NCI-H82 (cell line): ENCODE measurements around the gene HIVEP1.

Source experiments
- DNase-seq: peaks from one replicate; lab custom pipeline; 2025; lab: John Stamatoyannopoulos, UW

The HIVEP1 gene

DNA sequence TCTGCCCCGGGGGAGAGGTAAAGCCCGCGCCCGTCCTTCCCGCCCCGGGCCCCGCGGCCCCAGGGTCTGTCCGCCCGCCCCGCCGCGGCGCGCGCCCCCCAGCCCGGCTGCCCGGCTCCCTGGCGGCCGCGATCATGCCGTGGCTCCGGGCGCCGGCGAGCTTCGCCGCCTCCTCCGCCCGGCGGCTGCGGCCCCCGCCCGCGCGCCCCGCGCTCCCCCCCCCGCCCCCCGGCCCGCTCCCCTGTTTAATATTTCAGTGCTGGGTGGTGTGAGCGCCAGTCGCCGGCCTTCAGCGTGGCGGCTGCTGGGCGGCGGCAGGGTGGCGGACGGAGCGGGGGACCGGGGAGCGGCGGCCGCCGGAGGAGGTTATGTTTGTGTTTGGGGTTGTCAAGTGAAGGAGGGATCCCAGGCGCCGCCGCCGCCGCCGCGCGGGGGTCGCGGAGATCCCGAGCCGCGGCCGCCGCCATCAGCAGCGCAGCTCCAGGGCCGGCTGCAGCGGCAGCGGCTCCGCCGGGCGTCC lies at the start of gene HIVEP1:
HIVEP1 (plus strand) TSS at position 275 of the 520 bp plus-strand sequence. CDS start 3,317 bp downstream, outside the sequence.
- DNase-seq, result no peak

GRCh38 chr6:11963756-11964500 lies 48.2 kb upstream of the HIVEP1 start:
- DNase-seq, result no peak

DNA sequence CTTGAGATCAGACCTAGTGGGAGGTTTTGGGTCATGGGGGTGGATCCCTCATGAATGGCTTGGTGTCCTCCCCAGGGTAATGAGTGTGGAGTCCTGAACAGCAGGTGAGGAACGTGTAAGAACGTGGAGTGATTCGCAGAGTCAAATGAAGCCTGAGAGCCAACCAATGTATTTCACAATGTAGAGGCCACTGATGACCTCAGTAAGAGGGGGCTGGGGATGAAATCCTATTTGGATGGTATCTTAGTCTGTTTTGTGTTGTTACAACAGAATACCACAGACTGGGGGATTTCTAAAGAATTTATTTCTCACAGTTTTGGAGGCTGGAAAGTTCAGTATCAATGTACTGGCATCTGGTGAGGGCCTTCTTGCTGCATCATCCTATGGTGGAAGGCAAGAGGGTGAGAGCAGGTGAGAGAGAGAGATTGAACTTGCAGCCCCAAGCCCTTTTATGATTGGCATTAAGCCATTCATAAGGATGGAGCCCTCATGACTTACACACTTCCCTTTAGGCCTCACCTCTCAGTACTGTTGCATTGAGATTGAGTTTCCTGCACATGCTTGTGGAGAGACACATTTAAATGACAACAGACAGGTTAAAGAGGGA lies 47.3 kb upstream of the HIVEP1 start:
- DNase-seq, result no peak

- DNase-seq, result no peak
Observed at GRCh38 chr6:11965499-11965898, 46.6 kb upstream of the HIVEP1 start.

- no peak for DNase-seq
Observed at GRCh38 chr6:11968241-11968806, 43.8 kb upstream of the HIVEP1 start.

DNA sequence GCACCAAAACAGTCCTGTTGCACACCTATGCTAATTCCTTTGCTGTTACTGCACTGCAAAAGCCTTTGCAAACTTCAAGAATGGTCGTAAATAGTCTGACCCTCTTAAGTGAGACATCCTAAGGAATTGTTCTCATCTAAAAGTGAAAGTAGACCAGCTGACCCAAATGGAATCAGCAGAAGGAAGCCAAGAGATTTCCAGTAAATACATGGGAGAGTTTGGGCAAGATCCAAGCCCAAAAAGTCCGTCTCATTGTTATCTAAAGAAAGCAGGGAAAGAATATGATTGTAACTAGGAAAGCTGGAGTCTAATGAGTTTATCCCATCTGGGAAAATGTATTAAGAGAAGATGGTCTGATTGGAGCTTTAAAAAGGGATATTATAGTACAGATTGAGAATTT lies 43.0 kb upstream of the HIVEP1 start:
- no peak for DNase-seq

DNA sequence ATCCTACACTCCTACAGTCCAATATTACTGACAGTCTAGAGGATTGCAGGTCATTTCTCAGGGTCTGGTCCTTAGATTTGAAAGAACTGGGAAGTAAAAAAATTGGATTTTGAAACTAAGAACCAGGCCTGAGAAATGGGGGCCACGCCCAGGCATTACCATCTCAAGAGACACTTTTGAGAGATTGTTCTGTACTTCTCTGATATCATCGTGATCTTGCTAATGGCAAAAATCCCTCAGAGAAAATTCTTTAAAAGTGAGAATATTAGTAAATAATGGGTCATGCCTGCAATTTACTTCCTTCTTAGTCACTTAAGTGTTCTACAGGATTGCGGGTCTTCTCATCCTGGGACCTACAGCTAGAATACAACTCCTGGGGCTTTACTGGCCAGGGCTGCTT lies 42.0 kb upstream of the HIVEP1 start:
- DNase-seq, result no peak

DNA sequence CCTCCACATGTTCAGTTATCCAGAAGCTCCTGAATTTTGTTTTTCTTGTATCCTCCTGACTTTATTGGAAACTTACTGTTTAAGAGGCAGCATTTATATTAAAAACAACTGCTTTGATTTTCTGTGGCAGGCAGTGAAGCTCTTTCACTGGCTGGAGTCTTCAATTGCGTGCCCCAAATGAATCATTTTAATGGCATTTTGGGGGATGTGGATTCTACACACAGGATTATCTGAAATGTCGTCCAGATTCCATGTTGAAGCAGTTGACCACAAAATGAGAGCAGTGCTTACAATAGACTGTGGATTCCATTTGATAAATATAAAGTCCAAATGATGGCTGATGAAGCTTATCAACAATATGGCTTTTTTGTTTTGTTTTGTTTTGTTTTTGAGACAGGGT lies 41.0 kb upstream of the HIVEP1 start:
- no peak for DNase-seq

DNA sequence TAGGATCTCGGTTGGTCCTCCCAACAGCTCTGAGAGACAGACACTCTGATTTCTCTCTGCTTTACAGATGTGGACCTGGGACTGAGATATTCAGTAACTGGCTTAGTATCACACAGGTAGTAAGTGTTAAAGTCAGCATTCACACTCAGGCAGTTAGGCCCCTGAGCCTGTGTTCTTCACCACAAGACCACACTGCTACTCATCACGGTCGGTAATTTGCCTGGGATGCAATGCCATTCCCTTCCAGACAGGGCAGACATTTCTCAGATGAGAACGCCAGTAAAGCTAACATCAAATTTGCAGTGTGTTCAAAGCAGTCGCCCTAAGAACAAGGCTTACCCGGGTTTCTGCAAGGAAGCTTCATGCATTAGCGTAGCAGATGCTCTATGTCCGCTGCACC lies 39.8 kb upstream of the HIVEP1 start:
- DNase-seq, result no peak

- no peak for DNase-seq
Observed at GRCh38 chr6:11972806-11973205, 39.3 kb upstream of the HIVEP1 start.

- no peak for DNase-seq
Observed at GRCh38 chr6:11973238-11973637, 38.9 kb upstream of the HIVEP1 start.

GRCh38 chr6:11974089-11974488 lies 38.0 kb upstream of the HIVEP1 start:
- DNase-seq, result no peak

DNA sequence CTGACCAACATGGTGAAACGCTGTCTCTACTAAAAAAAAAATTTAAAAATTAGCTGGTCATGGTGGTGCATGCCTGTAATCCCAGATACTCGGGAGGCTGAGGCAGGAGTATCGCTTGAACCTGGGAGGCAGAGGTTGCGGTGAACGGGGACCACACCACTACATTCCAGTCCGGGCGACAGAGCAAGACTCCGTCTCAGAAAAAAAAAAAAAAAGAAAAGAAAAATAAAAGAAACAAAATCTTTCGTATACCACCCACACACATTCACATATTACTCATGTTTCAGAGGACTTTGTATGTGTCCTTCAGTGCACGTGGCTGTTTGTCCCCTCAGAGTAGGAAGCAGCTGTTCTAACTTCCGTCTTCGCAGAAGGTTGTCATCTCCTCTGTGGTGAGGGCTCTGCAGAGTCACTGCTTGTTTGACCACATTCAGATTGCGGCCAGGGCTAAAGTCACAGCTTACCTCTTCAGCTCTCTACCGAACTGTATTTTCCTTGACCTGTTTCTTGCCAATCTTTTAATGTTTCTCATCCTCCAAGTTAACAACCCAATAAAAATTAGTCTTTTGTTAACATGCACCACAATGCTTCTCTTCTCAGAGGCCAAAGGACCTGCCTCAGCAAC lies 36.6 kb upstream of the HIVEP1 start:
- no peak for DNase-seq

- no peak for DNase-seq
Observed at GRCh38 chr6:11976489-11976888, 35.6 kb upstream of the HIVEP1 start.

DNA sequence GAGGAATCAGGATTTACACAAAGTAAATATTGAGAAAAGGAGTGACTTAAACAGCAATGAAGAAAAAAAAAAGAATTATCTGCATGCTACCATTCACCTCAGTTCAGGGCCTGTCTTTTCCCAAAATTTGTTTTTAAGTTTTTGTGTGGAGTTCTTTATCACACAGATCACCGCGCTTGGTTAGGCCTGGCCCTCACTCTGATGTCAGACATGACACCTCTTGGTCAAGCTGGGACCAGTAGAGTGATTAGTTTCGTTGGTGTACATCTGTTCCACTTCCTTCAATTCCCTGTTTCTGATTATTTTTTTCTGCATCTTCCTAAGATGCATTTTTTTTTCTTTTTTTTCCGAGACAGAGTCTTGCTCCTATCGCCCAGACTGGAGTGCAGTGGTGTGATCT lies 34.9 kb upstream of the HIVEP1 start:
- DNase-seq, result no peak

DNA sequence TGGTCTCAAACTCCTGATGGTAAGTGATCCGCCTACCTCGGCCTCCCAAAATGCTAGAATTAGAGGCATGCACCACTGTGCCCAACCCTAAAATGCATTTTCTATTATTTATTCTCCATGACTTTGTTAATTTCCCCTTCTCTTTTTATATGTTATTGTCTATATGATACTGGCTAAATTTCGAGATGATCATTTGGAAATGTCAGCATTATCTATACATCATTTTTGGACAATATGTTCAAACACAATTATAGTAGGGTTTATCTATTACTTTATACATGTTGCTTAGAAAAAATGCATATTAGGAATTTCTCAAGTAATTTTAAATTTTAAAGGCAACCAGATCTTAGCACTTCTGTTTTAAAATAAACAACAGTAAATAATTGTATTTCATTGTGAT lies 34.4 kb upstream of the HIVEP1 start:
- no peak for DNase-seq

DNA sequence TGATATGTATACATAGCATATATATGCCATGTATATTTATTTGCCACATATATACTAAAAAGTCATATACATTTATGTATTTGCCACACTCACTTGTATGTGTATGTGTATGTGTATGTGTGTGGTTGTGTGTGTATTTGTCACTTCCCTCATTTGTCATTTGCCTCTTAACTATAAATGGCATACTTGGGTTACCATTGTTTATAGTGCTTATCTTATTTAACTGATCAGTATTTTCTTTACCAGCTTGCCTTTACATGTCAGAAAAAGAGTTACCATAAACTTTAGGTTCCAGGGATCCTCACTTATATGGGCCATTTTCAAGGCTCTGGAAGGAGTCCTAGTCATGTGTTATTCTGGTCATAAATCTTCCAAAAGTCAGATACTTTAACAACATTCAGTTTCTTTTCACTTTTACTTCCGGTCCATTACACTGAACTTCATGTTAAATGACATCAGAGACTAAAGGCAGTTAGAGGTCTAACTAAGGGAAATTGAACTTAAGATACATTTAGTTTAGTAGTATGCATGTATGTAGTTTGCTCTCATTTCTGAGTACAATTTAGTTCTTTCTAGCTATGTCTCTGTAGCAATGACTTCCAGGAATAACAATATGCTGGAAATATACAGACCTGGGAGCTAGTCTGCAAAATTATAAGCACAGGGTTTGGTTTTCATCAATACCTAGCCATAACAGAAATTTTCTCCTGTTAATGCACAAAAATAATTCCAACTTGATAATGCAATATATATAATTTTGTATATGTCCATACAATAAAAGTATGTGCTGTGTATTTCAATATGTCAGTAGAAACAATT lies 33.7 kb upstream of the HIVEP1 start:
- DNase-seq, result no peak

GRCh38 chr6:11979866-11980265 lies 32.2 kb upstream of the HIVEP1 start:
- no peak for DNase-seq

DNA sequence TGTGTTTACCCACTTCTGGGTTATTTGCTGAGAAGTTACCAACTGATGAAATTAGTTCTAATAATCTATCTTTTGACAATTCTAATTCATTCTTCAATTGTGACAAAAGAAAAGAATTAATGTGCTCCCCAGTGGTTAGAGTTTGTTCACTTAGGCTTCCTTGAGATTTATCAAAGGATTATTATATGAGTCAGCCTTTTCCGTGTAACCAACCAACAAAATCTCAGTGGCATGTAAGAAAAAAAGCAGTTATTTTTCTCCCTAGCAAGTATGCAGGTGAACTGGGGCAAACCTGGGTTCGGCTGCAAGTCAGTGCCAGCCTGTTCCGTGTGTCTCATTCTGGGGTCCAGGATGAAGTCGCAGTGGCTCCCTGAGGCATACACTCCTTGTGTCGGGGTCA lies 28.8 kb upstream of the HIVEP1 start:
- DNase-seq, result no peak

DNA sequence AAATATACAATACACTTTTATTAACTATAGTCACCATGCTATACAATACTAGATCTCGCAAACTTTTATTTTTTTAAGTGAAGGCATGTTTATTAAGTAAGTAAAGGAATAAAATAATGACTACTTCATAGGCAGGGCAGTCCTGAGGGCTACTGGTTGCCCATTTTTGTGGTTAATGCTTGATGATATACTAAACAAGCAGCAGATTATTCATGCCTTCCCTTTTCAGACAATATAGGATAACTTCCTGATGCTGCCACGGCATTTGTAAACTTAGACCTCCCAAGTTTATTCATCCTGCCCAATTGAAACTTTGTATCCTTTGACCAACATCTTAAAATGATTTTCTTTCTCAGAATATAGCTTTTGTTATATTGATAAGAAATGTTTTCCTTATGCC lies 24.7 kb upstream of the HIVEP1 start:
- no peak for DNase-seq

GRCh38 chr6:11989386-11989785 lies 22.7 kb upstream of the HIVEP1 start:
- no peak for DNase-seq

DNA sequence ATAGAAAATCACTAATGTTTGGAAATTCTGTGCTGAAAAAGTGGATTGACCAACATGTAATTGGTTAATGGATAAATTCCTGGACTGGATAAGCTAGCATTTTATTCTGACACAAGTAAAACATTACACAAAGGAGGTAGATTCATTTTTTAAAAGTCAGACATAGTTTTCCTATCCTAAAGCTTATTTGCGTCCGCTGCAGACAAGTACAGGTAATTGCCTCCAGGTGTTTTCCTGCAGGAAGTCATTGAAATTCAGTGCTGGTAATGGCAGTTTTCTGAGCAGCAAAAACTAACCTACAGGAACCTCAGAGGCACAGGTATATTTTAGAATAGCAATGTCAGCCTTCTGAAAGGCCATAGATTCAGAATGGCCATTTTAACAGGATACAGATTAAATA lies 20.0 kb upstream of the HIVEP1 start:
- DNase-seq, result no peak
